Spleen (tissue), 11 donors: Measurements from ENCODE around the gene TRIM13. TPM values are rescaled to one million over a fixed set of nuclear protein-coding genes. Genes with fewer than 3 reads are reported as not detected.

Source experiments
- DNase-seq: peaks from one replicate; pipeline ENCODE4 v3.0.0-alpha.2; 2020
- H3K27ac ChIP-seq, 8 donors: fragments of 200-600 bp; sonication (generic) in 7 of 8; 1 replicate in 4 of 8; 2 replicates in 4 of 8; pipeline versions ENCODE4 v1.5.0 to v1.8.0; 2016 to 2021; ENCODE audit warnings: inconsistent platforms in 4 of 8, mild to moderate bottlenecking in 4 of 8, moderate library complexity in 1 of 8
- H3K27me3 ChIP-seq, 7 donors: fragments of 200-600 bp; sonication (generic) in 6 of 7; replicated peaks in 1 of 7; 1 replicate in 4 of 7; 2 replicates in 3 of 7; pipeline versions ENCODE4 v1.5.0 to v1.8.0; 2016 to 2021; ENCODE audit warnings: inconsistent platforms in 3 of 7, mild to moderate bottlenecking in 1 of 7
- H3K36me3 ChIP-seq, 6 donors: fragments of 200-600 bp; sonication (generic) in 5 of 6; 1 replicate in 4 of 6; 2 replicates in 2 of 6; pipeline versions ENCODE4 v1.5.0 to v1.8.0; 2016 to 2021; ENCODE audit warnings: inconsistent platforms in 2 of 6
- H3K4me1 ChIP-seq, 6 donors: fragments of 200-600 bp; sonication (generic) in 5 of 6; 1 replicate in 3 of 6; 2 replicates in 3 of 6; pipeline versions ENCODE4 v1.5.0 to v1.8.0; 2016 to 2021; ENCODE audit warnings: inconsistent platforms in 3 of 6
- H3K4me3 ChIP-seq, 8 donors: fragments of 200-600 bp; sonication (generic) in 7 of 8; 1 replicate in 4 of 8; 2 replicates in 4 of 8; pipeline versions ENCODE4 v1.5.0 to v1.8.0; 2016 to 2021; ENCODE audit warnings: inconsistent platforms in 4 of 8, mild to moderate bottlenecking in 4 of 8, moderate library complexity in 2 of 8
- H3K9me3 ChIP-seq, 8 donors: fragments of 200-600 bp; sonication (generic) in 7 of 8; 1 replicate in 4 of 8; 2 replicates in 4 of 8; pipeline versions ENCODE4 v1.5.0 to v1.8.0; 2016 to 2021; ENCODE audit warnings: inconsistent platforms in 4 of 8
- CTCF ChIP-seq, 11 experiments: fragments of 200-600 bp in 7 of 11; fragments of 450-650 bp in 4 of 11; sonication (generic) in 4 of 11; IDR thresholded peaks in 8 of 11; conservative IDR thresholded peaks in 3 of 11; 1 replicate in 7 of 11; 2 replicates in 4 of 11; pipeline versions ENCODE4 v1.4.0 to v1.8.0; 2016 to 2021; ENCODE audit warnings: antibody characterized with exemption in 11 of 11, inconsistent platforms in 4 of 11, mild to moderate bottlenecking in 1 of 11
- POLR2A ChIP-seq, 3 donors: fragments of 450-650 bp; IDR thresholded peaks; one replicate each; pipeline ENCODE4 v1.5.1; 2017; ENCODE audit warnings: antibody characterized with exemption in 3 of 3, mild to moderate bottlenecking in 1 of 3
- POLR2AphosphoS5 ChIP-seq, 3 donors: sonication (generic); formaldehyde crosslinking; IDR thresholded peaks; one replicate each; pipeline ENCODE4 v1.5.1; 2017; ENCODE audit warnings: antibody characterized with exemption in 3 of 3
- WGBS, 5 donors: extraction: QIAGEN DNeasy Blood & Tissue Kit in 3 of 5; methylation state at CpG; one replicate each; pipeline versions ENCODE4 v1.1.5 to v1.1.7; 2013 to 2018; 5-methylcytosine and 5-hydroxymethylcytosine counted together
- intact Hi-C: fragments of 100-400 bp; cut with DNase I; formaldehyde crosslinking; loops from one replicate; pipeline ENCODE4 v1.15.0; 2023; ENCODE audit warnings: low total_unique reads
- polyA plus RNA-seq, 3 donors: library from polyadenylated mRNA; stranded (reverse); fragments of 200-250 nt; gene quantifications; one replicate each; pipeline ENCODE4 v1.2.1, GENCODE V29; 2013
- total RNA-seq, 7 donors: library from RNA; depleted of rRNA in 3 of 7; stranded (reverse); fragments of >200 nt in 3 of 7; fragmentation: NEBNext Ultra II Directional in 4 of 7; extraction: Animal tissue kit (Norgen Biotek cat#: 25700) in 4 of 7; gene quantifications; one replicate each; pipeline versions ENCODE4 v1.1.0 to v1.2.1, GENCODE V29; 2016 to 2021
- donor health status: healthy with polysubstance abuse.
- donor health status: DM: no; HTN: no; CAD: no; lungs with moderate emphysema.
- donor health status: DM: no; HTN: no; CAD: no.
- donor health status: Bipolar disorder and iron deficiency.
- donor health status: healthy.
- donor health status: DM: no; HTN: no; CAD: no.
- donor health status: DM: yes; HTN: yes; CAD: no.

Gene TRIM13
- total and polyA plus RNA-seq, 10 donors, result 17.1 to 29.7 (median 27.1) TPM

GRCh38 chr13:50016444-50016843 lies 19.6 kb downstream of the TRIM13 start:
- Histone ChIP-seq H3K4me1 (peaks cover 3 to 41% (median 14%) of the 10 kb centered on the region in 6 donors), H3K9me3 (no peaks in the 10 kb centered on the region), H3K27me3 (no peaks in the 10 kb centered on the region), H3K4me3 (no peak overlapping the region), H3K27ac (peak overlapping the region in 2 of 8 donors; percentile 0), H3K36me3 (peaks cover 0 to 82% (median 46%) of the 10 kb centered on the region in 6 donors)
- no peak for TF ChIP-seq CTCF (IDR thresholded peaks at IDR 0.05 in 8 of 11, conservative IDR thresholded peaks at IDR 0.05 in 3 of 11)
- no peak for TF ChIP-seq POLR2A (IDR thresholded peaks at IDR 0.05)
- 80 to 95% (median 84%) methylated on average over 2 of the region's 2 CpGs for WGBS, 5 donors
- no peak for DNase-seq
- intact Hi-C loops, result no loop called here

GRCh38 chr13:50017819-50018218 lies 21.0 kb downstream of the TRIM13 start:
- Histone ChIP-seq H3K9me3 (no peaks in the 10 kb centered on the region), H3K36me3 (peaks cover 0 to 82% (median 38%) of the 10 kb centered on the region in 6 donors), H3K4me1 (peaks cover 3 to 36% (median 14%) of the 10 kb centered on the region in 6 donors), H3K27me3 (no peaks in the 10 kb centered on the region), H3K27ac (no peak overlapping the region), H3K4me3 (no peak overlapping the region)
- DNase-seq, result no peak
- intact Hi-C loops, result no loop called here
- TF ChIP-seq POLR2AphosphoS5 (IDR thresholded peaks at IDR 0.05) (no peak), CTCF (IDR thresholded peaks at IDR 0.05 in 8 of 11, conservative IDR thresholded peaks at IDR 0.05 in 3 of 11) (no peak), POLR2A (IDR thresholded peaks at IDR 0.05) (no peak)

GRCh38 chr13:50025436-50025835 lies 28.6 kb downstream of the TRIM13 start:
- Histone ChIP-seq H3K27ac (no peak overlapping the region), H3K4me1 (peaks cover 0 to 14% (median 5%) of the 10 kb centered on the region in 6 donors), H3K4me3 (no peak overlapping the region), H3K36me3 (peaks cover 0 to 69% (median 19%) of the 10 kb centered on the region in 6 donors), H3K27me3 (no peaks in the 10 kb centered on the region), H3K9me3 (no peaks in the 10 kb centered on the region)
- 74 to 90% (median 79%) methylated on average over 1 of the region's 1 CpG for WGBS, 5 donors
- no peak for TF ChIP-seq POLR2A (IDR thresholded peaks at IDR 0.05)
- TF ChIP-seq POLR2AphosphoS5 (IDR thresholded peaks at IDR 0.05), result no peak
- no peak for TF ChIP-seq CTCF (IDR thresholded peaks at IDR 0.05 in 8 of 11, conservative IDR thresholded peaks at IDR 0.05 in 3 of 11)
- no peak for DNase-seq
- intact Hi-C loops, result no loop called here

GRCh38 chr13:50026788-50027473 lies 30.1 kb downstream of the TRIM13 start:
- TF ChIP-seq POLR2A (IDR thresholded peaks at IDR 0.05) (no peak), POLR2AphosphoS5 (IDR thresholded peaks at IDR 0.05) (no peak), CTCF (IDR thresholded peaks at IDR 0.05 in 8 of 11, conservative IDR thresholded peaks at IDR 0.05 in 3 of 11) (no peak)

More at GRCh38 chr13:50026788-50027473, 30.1 kb downstream of the TRIM13 start:
- peaks cover 0 to 54% (median 7%) of the 10 kb centered on the region in 6 donors for H3K36me3 ChIP-seq
- DNase-seq, result no peak
- H3K4me1 ChIP-seq, result peaks cover 0 to 14% (median 5%) of the 10 kb centered on the region in 6 donors
- no peak overlapping the region for H3K4me3 ChIP-seq
- intact Hi-C loops, result no loop called here
- 65 to 73% (median 71%) methylated on average over 2 of the region's 2 CpGs for WGBS, 5 donors
- peak overlapping the region in 1 of 8 donors; percentile 3 for H3K27ac ChIP-seq
- no peaks in the 10 kb centered on the region for H3K27me3 ChIP-seq
- no peaks in the 10 kb centered on the region for H3K9me3 ChIP-seq
